HG02884 (cell line): Measurements from ENCODE around the gene RPGR.

Experiments
- ATAC-seq: cut with Tn5 transposase; IDR thresholded peaks from one replicate; pipeline ENCODE4 v1.9.1; 2021; ENCODE audit warnings: mild to moderate bottlenecking, moderate library complexity; ENCODE audit not compliant: unreplicated experiment

Gene RPGR

DNA sequence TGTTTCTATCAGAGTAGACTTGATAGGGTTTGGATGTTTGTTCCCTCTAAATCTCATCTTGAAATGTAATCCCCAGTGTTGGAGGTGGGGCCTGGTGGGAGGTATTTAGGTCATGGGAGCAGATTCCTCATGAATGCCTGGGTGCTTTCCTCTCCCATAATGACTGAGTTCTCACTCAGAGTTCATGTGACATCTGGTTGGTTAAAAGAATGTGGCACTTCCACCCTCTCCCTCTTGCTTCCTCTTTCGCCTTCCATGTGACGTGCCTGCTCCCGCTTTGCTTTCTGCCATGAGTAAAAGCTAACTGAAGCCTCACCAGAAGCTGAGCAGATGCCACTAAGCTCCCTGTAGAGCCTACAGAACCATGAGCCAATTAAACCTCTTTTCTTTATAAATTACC, 59.3 kb downstream of the RPGR start:
- no peak for ATAC-seq

- ATAC-seq = no peak
These were observed 64.3 kb downstream of the RPGR start for GRCh38 chrX:38262715-38263620.

- no peak for ATAC-seq
These were observed 67.1 kb downstream of the RPGR start for GRCh38 chrX:38260231-38260630.

- no peak for ATAC-seq
These were observed 71.3 kb downstream of the RPGR start for GRCh38 chrX:38256019-38256418.

- no peak for ATAC-seq
These were observed 77.3 kb downstream of the RPGR start for GRCh38 chrX:38249965-38250364.

DNA sequence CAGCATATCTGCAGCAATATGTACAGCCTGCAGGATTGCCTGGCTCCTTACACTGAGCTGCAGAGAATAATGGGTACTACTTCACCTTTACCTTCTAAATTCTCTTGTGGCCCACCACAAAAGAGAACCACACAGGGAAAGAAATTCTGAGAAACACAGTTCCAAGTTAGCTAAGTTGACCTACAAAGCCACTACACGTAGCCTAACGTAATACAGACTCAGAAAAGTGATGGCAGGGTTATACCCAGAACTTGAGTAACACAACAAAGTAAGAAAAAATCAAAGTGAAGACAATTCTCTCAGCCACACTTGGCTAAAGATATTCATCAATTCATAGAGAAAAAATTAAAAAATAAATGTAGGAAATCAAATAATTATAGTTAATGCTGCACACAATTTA, 80.3 kb downstream of the RPGR start:
- no peak for ATAC-seq

- ATAC-seq = no peak
These were observed 86.8 kb downstream of the RPGR start for GRCh38 chrX:38240541-38240940.

DNA sequence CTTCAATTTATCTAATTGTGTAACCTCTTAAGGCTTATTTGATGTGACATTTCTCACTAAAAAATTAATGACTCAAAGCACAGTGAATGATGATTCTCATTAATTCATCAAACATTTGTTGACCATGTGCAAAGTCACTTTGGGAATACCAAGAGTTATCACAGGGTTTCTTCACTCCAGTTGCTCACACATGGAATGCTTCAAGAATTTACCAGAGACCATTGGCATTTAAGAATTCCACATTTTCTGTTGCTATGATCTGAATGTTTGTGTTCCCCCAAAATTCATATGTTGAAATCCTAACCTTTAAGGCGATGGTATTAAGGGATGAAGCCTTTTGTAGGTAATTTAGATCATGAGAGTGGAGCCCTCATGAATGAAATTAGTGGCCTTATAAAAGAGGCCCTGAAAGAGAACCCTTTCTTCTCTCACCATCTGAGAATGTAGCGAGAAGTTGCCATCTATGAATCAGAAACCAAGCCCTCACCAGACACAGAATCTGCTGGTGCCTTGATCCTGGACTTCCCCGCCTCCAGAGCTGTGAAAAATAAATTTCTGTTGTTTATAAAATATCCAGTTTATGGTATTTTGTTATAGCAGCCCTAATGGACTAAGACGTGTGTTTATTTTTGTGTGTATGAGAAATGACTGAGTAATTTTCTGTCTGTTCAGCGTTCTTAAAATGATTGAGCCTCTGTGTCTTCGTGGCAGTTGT, 90.3 kb downstream of the RPGR start:
- no peak for ATAC-seq

- ATAC-seq = no peak
These were observed 93.2 kb downstream of the RPGR start for GRCh38 chrX:38233891-38234667.

GRCh38 chrX:38232079-38232686, 95.1 kb downstream of the RPGR start:
- ATAC-seq = no peak

- no peak for ATAC-seq
These were observed 102.2 kb downstream of the RPGR start for GRCh38 chrX:38225093-38225492.

DNA sequence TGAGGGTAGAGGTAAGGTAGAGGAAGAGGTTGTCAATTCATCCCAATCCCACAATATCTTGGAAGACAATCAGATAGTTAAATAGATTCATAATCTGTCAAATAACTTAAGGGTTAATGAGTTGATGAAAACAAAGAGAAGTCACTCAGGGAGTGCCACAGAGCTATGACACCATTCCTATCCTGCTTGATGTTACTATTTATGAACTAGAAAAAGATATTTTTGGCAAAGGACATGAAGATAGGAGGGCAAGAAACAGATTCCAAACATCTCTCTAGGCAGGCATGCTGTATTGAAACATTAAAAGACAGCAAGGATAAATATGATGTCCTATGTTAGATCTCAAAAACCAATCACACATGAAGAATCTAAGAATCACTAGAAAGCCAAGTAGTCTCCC, 103.1 kb downstream of the RPGR start:
- no peak for ATAC-seq

- no peak for ATAC-seq
These were observed 105.8 kb downstream of the RPGR start for GRCh38 chrX:38221391-38221929.

GRCh38 chrX:38220415-38221390, 106.6 kb downstream of the RPGR start, which contains the start of gene SRPX:
Gene SRPX, minus strand, starts transcription at chrX:38220871. Its CDS starts 79 bp downstream, at chrX:38220792.
- peak; percentile 13 for ATAC-seq

DNA sequence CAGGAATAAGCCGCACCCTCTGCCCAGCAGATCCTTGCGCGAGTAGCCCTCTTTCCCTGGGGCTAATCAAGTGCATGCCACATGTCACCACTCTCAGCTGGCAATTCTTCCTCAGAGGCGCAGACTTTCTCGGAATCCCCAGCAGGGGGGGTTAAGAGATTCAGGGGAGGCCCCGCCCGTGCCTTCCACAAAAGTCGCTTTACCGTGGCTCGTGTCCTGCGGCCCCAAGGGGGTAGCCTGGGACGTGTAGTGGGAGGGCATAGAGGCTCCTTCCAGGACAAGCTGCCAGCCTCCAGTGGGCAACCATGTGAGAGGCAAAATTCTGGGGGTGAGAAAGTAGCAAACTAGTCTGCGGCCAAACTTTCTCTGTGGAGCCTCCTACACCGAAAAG, 107.3 kb downstream of the RPGR start:
- ATAC-seq = peak; percentile 57
